22Rv1 (cell line): ENCODE data around the gene WWC2.
"Not testable (repeated sequence)": the region's sequence is repeated elsewhere in the genome, so short reads cannot be mapped to it uniquely, and the experiment has no call there.

Experiments
- H3K27ac ChIP-seq: fragments of 450-650 bp; 2 replicates; pipeline ENCODE4 v1.5.1; 2017
- CTCF ChIP-seq: fragments of 450-650 bp; IDR thresholded peaks from 2 replicates; pipeline ENCODE4 v1.5.1; 2017; ENCODE audit warnings: mild to moderate bottlenecking
- ZFX ChIP-seq: fragments of 450-650 bp; IDR thresholded peaks from 2 replicates; pipeline ENCODE4 v1.6.1; 2017; ENCODE audit warnings: antibody characterized with exemption, borderline replicate concordance

The WWC2 gene

DNA sequence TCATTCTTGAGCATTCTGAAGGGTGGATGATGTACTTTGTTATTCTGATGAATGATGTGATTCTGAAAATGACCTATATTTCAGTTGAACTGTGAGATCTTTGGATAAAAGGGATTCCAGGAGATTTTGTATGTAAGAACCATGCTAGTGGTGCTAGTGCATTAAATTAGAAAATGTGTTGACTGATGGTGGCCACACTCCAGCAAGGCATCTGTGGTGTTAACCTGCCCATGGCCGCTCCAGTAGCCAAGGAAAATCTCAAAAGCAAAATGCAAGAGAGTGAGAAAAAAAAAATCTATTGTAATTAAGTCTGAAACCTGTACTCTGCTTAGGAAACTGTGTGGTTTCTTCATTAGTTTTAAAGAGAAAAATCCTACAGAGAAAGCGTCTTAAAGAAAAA is 93.5 kb downstream of the WWC2 start:
- no peak overlapping the region for H3K27ac ChIP-seq
- TF ChIP-seq CTCF: no peak
- TF ChIP-seq ZFX: no peak

- H3K27ac ChIP-seq: not testable (repeated sequence)
Observed at GRCh38 chr4:183193730-183194338, 94.8 kb downstream of the WWC2 start.

DNA sequence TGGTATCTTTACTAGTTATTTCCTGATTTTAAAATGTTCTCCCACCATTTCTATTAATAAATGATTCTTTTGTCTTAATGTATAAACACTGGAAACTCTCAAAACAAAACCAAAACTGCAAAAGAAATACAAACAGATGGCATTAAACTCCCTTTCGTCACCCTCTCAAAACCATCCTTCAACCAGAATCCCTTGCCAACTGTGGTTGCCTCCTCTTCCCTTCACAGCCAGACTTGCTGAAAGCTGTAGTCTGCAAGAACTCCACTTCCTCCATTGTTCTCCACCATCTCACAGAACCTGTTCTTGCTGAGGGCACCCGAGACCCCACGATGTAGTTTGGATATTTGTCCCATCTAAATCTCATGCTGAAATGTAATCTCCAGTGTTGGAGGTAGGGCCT is 96.5 kb downstream of the WWC2 start:
- TF ChIP-seq CTCF: no peak
- TF ChIP-seq ZFX: no peak
- H3K27ac ChIP-seq: no peak overlapping the region

DNA sequence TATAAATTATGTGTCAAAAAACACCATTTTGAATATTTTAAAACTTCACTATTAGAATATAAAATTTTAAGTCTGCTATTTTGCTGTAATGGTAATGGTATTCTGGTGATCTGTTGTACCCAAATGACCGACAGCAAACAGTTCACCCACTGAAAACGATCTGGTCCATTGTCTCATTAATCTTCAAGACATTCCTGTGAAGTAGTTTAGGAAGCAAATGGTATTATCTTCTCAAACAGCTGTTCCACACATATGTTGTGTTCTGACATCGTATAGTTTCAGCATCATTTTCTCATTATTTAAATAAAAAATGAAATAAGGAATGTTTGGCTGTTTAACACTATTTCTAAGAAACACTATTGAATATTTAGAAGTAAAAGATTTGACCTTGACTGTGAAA is 98.1 kb downstream of the WWC2 start:
- TF ChIP-seq ZFX (no peak), CTCF (no peak)
- H3K27ac ChIP-seq: no peak overlapping the region

GRCh38 chr4:183200453-183200852 is 101.4 kb downstream of the WWC2 start:
- TF ChIP-seq ZFX: no peak
- TF ChIP-seq CTCF: no peak
- H3K27ac ChIP-seq: no peak overlapping the region

GRCh38 chr4:183201331-183201730 is 102.3 kb downstream of the WWC2 start:
- no peak for TF ChIP-seq ZFX
- TF ChIP-seq CTCF: no peak

DNA sequence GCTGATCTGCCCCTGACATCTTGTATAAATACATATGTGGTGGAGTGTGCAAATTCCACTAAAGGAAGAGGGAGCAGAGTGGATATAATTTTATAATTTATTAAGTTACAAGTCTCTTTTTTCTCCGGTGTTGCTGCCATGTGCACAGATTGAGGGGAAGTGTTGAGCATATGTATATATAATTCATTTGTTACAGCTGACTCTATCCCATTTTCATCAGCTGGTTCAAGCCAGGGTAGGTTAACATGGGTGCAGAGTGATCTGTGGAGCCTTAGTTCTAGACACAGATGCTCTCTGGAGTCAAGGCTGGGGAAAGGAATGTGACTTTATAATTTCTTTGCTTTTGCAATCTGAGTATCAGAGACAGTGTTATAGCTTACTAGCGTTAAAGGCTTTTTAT is 103.5 kb downstream of the WWC2 start:
- no peak overlapping the region for H3K27ac ChIP-seq
- TF ChIP-seq CTCF: no peak
- no peak for TF ChIP-seq ZFX

More at GRCh38 chr4:183201331-183201730, 102.3 kb downstream of the WWC2 start:
- no peak overlapping the region for H3K27ac ChIP-seq

GRCh38 chr4:183204793-183205192 is 105.7 kb downstream of the WWC2 start:
- TF ChIP-seq CTCF (no peak), ZFX (no peak)

More at GRCh38 chr4:183204793-183205192, 105.7 kb downstream of the WWC2 start:
- no peak overlapping the region for H3K27ac ChIP-seq
